ENCODE measurements around the gene LTBP4.

GRCh38 chr19:40575326-40575725 is 25.8 kb upstream of the LTBP4 start:
- TF ChIP-seq POLR2A (IDR thresholded peaks at IDR 0.05) (no peak), CTCF (IDR thresholded peaks at IDR 0.05) (no peak)
